Upper lobe of left lung (tissue), 6 donors: ENCODE results near the gene CUEDC2. TPM values are rescaled to one million over a fixed set of nuclear protein-coding genes. Genes with fewer than 3 reads are reported as not detected.

ENCODE experiments used
- ATAC-seq, 2 donors: fragments of 200-7000 bp; cut with Tn5 transposase; one replicate each; pipeline ENCODE4 v1.9.1; 2022; ENCODE audit warnings: mild to moderate bottlenecking in 2 of 2, moderate library complexity in 2 of 2; ENCODE audit not compliant: low FRiP score in 2 of 2
- DNase-seq, 2 donors: peaks; one replicate each; pipeline ENCODE4 v3.0.0-alpha.2; 2019 to 2020
- H3K27ac ChIP-seq, 4 donors: fragments of 200-600 bp; sonication (generic); one replicate each; pipeline ENCODE4 v1.5.1; 2016 to 2019
- H3K27me3 ChIP-seq, 4 donors: fragments of 200-600 bp; sonication (generic); one replicate each; pipeline ENCODE4 v1.5.1; 2017 to 2019
- H3K36me3 ChIP-seq, 4 donors: fragments of 200-600 bp; sonication (generic); one replicate each; pipeline ENCODE4 v1.5.1; 2016 to 2019
- H3K4me1 ChIP-seq, 4 donors: fragments of 200-600 bp; sonication (generic); one replicate each; pipeline ENCODE4 v1.5.1; 2018 to 2019
- H3K4me3 ChIP-seq, 4 donors: fragments of 200-600 bp; sonication (generic); one replicate each; pipeline ENCODE4 v1.5.1; 2017 to 2019; ENCODE audit warnings: mild to moderate bottlenecking in 2 of 4, moderate library complexity in 1 of 4
- H3K9me3 ChIP-seq, 4 donors: fragments of 200-600 bp; sonication (generic); one replicate each; pipeline ENCODE4 v1.5.1; 2018 to 2019
- EP300 ChIP-seq, 4 donors: sonication (generic); formaldehyde crosslinking; IDR thresholded peaks; one replicate each; pipeline ENCODE4 v1.5.1; 2017; ENCODE audit warnings: antibody characterized with exemption in 4 of 4, control low read depth in 2 of 4
- POLR2A ChIP-seq, 4 donors: fragments of 450-650 bp; IDR thresholded peaks; one replicate each; pipeline ENCODE4 v1.5.1; 2016 to 2017; ENCODE audit warnings: antibody characterized with exemption in 4 of 4, mild to moderate bottlenecking in 2 of 4
- POLR2AphosphoS5 ChIP-seq, 2 donors: sonication (generic); formaldehyde crosslinking; IDR thresholded peaks; one replicate each; pipeline ENCODE4 v1.5.1; 2017; ENCODE audit warnings: antibody characterized with exemption in 2 of 2
- WGBS, 2 donors: methylation state at CpG; one replicate each; pipeline ENCODE4 v1.1.5; 2017 to 2018; 5-methylcytosine and 5-hydroxymethylcytosine counted together
- small RNA-seq, 4 donors: library from RNA; depleted of rRNA; stranded (forward); fragments of <200 nt; gene quantifications; one replicate each; pipeline ENCODE3, GENCODE V24; 2016
- total RNA-seq, 6 donors: library from RNA; depleted of rRNA in 4 of 6; stranded (reverse); fragments of >200 nt in 4 of 6; gene quantifications; one replicate each; pipeline versions ENCODE4 v1.1.0 to v1.2.1, GENCODE V29; 2016 to 2021
- TF ChIP-seq, protein P1 (sequence below), 6 experiments: fragments of 450-650 bp in 4 of 6; fragments of 200-600 bp in 2 of 6; sonication (generic) in 2 of 6; IDR thresholded peaks; one replicate each; pipeline ENCODE4 v1.5.1; 2016 to 2019; ENCODE audit warnings: antibody characterized with exemption in 6 of 6
- donor health status: DM: no; HTN: no; CAD: no; lungs with moderate emphysema.
- donor health status: DM: no; HTN: yes; CAD: no; lungs with severe emphysema.

Gene CUEDC2
- total RNA-seq, 6 donors from 2014 or later = 33.1 to 67.1 (median 46.5) TPM

DNA sequence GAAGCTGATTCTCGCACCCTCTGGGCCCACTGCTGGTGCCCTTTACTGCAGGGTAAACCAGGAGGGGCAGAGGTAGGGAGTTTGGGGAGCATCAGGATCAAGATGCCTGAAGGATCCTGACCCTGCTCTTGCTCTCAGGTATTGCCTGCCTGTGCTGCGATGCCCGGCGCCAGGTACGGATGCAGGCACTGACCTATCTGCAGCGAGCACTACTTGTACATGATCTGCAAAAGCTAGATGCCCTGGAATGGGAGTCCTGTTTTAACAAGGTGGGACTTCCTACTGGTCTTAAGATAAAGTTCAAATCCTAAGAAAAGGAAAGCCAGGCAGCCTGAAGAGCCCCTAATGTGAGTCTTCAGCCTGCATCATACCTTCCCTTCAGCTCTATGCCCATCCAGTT lies 53.0 kb downstream of the CUEDC2 start:
- WGBS, 2 donors = 96 to 100% methylated on average over 2 to 6 of the region's 6 CpGs
- Histone ChIP-seq H3K27me3 (no peaks in the 10 kb centered on the region), H3K4me3 (no peak overlapping the region), H3K27ac (no peak overlapping the region), H3K36me3 (peaks cover 22 to 92% (median 77%) of the 10 kb centered on the region in 4 donors), H3K4me1 (peaks cover 0 to 10% (median 4%) of the 10 kb centered on the region in 4 donors), H3K9me3 (no peaks in the 10 kb centered on the region)
- TF ChIP-seq EP300 (IDR thresholded peaks at IDR 0.05) (no peak), POLR2A (IDR thresholded peaks at IDR 0.05) (no peak), POLR2AphosphoS5 (IDR thresholded peaks at IDR 0.05) (no peak)
- TF ChIP-seq, protein P1, sequence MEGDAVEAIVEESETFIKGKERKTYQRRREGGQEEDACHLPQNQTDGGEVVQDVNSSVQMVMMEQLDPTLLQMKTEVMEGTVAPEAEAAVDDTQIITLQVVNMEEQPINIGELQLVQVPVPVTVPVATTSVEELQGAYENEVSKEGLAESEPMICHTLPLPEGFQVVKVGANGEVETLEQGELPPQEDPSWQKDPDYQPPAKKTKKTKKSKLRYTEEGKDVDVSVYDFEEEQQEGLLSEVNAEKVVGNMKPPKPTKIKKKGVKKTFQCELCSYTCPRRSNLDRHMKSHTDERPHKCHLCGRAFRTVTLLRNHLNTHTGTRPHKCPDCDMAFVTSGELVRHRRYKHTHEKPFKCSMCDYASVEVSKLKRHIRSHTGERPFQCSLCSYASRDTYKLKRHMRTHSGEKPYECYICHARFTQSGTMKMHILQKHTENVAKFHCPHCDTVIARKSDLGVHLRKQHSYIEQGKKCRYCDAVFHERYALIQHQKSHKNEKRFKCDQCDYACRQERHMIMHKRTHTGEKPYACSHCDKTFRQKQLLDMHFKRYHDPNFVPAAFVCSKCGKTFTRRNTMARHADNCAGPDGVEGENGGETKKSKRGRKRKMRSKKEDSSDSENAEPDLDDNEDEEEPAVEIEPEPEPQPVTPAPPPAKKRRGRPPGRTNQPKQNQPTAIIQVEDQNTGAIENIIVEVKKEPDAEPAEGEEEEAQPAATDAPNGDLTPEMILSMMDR (IDR thresholded peaks at IDR 0.05) = no peak
- peak in 1 of 2 donors; percentile 56 for DNase-seq
- no peak for ATAC-seq

DNA sequence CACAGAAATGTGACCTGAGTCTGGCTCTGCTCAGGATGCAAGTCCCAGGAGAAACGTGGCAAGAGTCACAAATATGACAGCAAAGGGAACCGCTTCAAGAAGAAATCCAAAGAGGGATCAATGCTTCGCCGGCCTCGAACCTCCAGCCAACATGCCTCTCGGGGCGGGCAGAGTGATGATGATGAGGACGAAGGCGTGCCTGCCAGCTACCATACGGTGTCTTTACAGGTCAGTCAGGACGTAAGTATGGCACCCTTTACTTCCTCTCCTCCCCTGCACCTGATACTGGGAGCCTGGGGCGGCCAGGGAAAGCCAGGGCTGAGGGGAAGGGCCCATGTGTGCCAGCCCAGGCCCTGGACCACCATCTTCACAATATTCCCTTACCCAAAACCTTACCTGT lies 55.5 kb downstream of the CUEDC2 start:
- H3K36me3 ChIP-seq = peaks cover 21 to 100% (median 82%) of the 10 kb centered on the region in 4 donors
- no peak overlapping the region for H3K27ac ChIP-seq
- DNase-seq = no peak
- no peak for ATAC-seq
- no peaks in the 10 kb centered on the region for H3K9me3 ChIP-seq
- TF ChIP-seq POLR2A (IDR thresholded peaks at IDR 0.05) (no peak), EP300 (IDR thresholded peaks at IDR 0.05) (no peak), POLR2AphosphoS5 (IDR thresholded peaks at IDR 0.05) (no peak)
- TF ChIP-seq, protein P1 (IDR thresholded peaks at IDR 0.05) = no peak
- H3K27me3 ChIP-seq = no peaks in the 10 kb centered on the region
- no peak overlapping the region for H3K4me3 ChIP-seq
- peaks cover 0 to 10% (median 4%) of the 10 kb centered on the region in 4 donors for H3K4me1 ChIP-seq
- whole genome bisulfite sequencing, 2 donors = 92 to 93% methylated on average over 12 of the region's 12 CpGs

DNA sequence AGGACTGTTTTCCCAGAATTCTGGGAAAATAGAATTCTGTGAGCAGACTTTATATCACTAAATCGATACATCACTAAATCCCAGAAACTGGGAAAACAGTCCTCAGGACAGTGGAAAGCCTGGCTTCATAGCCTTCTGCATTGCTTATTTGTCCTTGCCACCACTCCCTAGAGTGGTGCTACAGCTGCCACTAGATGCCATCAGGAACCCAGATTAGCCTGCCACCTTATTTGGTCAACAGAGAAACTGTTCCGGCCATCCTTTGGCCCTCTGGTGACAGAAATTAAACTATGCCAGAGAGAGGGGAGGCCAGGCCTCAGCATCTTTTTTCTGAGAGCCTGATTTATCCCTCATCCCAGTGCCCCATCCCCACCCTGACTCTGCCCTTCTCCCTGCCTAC lies 56.5 kb downstream of the CUEDC2 start:
- peaks cover 0 to 10% (median 4%) of the 10 kb centered on the region in 4 donors for H3K4me1 ChIP-seq
- 83 to 87% methylated on average over 2 of the region's 2 CpGs for WGBS, 2 donors
- TF ChIP-seq POLR2A (IDR thresholded peaks at IDR 0.05) (no peak), POLR2AphosphoS5 (IDR thresholded peaks at IDR 0.05) (no peak), EP300 (IDR thresholded peaks at IDR 0.05) (no peak)
- TF ChIP-seq, protein P1 (IDR thresholded peaks at IDR 0.05) = no peak
- ATAC-seq (no peak), DNase-seq (no peak)
- H3K4me3 ChIP-seq = no peak overlapping the region
- peaks cover 26 to 100% (median 83%) of the 10 kb centered on the region in 4 donors for H3K36me3 ChIP-seq
- no peaks in the 10 kb centered on the region for H3K9me3 ChIP-seq
- no peak overlapping the region for H3K27ac ChIP-seq
- no peaks in the 10 kb centered on the region for H3K27me3 ChIP-seq

DNA sequence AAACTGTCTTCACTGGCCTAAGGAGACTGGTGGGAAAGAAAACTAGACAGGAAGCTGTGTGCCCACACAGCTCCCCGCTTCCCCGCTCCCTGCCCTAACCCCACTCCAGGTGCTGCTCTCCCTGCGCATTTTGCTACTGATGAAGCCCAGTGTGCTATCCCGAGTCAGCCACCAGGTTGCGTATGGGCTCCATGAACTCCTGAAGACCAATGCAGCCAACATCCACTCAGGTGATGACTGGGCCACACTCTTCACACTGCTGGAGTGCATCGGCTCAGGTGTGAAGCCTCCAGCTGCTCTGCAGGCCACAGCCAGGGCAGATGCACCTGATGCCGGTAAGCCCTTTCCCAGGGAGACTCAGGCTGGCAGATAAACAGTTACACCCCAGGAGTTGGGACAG lies 57.1 kb downstream of the CUEDC2 start:
- Histone ChIP-seq H3K27me3 (no peaks in the 10 kb centered on the region), H3K27ac (no peak overlapping the region), H3K9me3 (no peaks in the 10 kb centered on the region), H3K36me3 (peaks cover 27 to 100% (median 83%) of the 10 kb centered on the region in 4 donors), H3K4me3 (no peak overlapping the region), H3K4me1 (peaks cover 0 to 10% (median 4%) of the 10 kb centered on the region in 4 donors)
- no peak for TF ChIP-seq POLR2A (IDR thresholded peaks at IDR 0.05)
- no peak for TF ChIP-seq EP300 (IDR thresholded peaks at IDR 0.05)
- TF ChIP-seq, protein P1 (IDR thresholded peaks at IDR 0.05) = peak in 1 of 6 experiments; percentile 56
- TF ChIP-seq POLR2AphosphoS5 (IDR thresholded peaks at IDR 0.05) = no peak
- no peak for ATAC-seq
- 88 to 91% methylated on average over 6 to 7 of the region's 7 CpGs for WGBS, 2 donors
- DNase-seq = no peak

Small RNA genes lying within 50 kb of the gene (small RNA-seq; reads per million reads assigned to genes)
- 18,036 to 89,349 (median 40,621) reads per million in 4 donors for gene MIR146B

Other genes starting within 250 kb of the CUEDC2 start
- 1 to 10 TPM in 2 of 6 donors, under 1 TPM in 1, not detected in 3; 0.46 to 2.7 (median 1.1) TPM for gene ELOVL3, start 206.3 kb downstream of the CUEDC2 start, total RNA-seq
- under 1 TPM in 1 of 6 donors, not detected in 5; 0.61 TPM for gene PITX3, start 191.1 kb downstream of the CUEDC2 start, total RNA-seq
- 10 to 100 TPM; 36.7 to 59.7 (median 44.4) TPM for gene GBF1, start 187.0 kb downstream of the CUEDC2 start, total RNA-seq
- gene NFKB2, start 36.9 kb downstream of the CUEDC2 start, total RNA-seq = 10 to 100 TPM; 31.2 to 67.6 (median 41.2) TPM
- 10 to 100 TPM in 2 of 6 donors, 1 to 10 TPM in 4; 1.1 to 28.3 (median 3.5) TPM for gene PSD, start 13.8 kb downstream of the CUEDC2 start, total RNA-seq
- gene FBXL15, start 11.7 kb downstream of the CUEDC2 start, total RNA-seq = 10 to 100 TPM; 18.5 to 70.2 (median 26.8) TPM
- gene C10orf95, start 19.0 kb upstream of the CUEDC2 start, total RNA-seq = 10 to 100 TPM in 5 of 6 donors, 1 to 10 TPM in 1; 5.9 to 27.5 (median 15.1) TPM
- 100 to 1,000 TPM in 2 of 6 donors, 10 to 100 TPM in 4; 54.5 to 126 (median 93.2) TPM for gene ACTR1A, start 70.1 kb upstream of the CUEDC2 start, total RNA-seq
- 10 to 100 TPM in 5 of 6 donors, 1 to 10 TPM in 1; 4.1 to 15.7 (median 11.9) TPM for gene SUFU, start 71.4 kb upstream of the CUEDC2 start, total RNA-seq
- gene TRIM8, start 211.9 kb upstream of the CUEDC2 start, total RNA-seq = 100 to 1,000 TPM; 162 to 279 (median 177) TPM